ENCODE results near the gene FOXP1.

DNA sequence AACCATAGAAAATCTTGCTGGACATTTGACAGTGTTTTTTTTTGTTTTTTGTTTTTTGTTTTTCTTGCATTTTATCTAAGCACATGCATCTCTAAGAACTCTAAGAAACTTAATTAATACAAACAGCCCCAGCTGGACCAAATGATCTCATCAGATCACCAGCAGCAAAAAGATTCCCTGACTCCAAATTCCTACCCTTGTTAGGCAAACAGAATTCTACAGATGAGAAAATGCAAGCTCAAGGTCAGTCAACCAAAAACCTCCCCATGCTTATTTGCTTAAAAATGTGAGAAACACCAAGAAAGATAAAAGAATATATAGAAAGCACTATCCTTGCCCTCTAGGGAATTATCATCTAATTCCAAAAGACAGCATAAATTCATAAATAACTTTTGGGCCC, 65.4 kb downstream of the FOXP1 start:
- TF ChIP-seq, protein P1, sequence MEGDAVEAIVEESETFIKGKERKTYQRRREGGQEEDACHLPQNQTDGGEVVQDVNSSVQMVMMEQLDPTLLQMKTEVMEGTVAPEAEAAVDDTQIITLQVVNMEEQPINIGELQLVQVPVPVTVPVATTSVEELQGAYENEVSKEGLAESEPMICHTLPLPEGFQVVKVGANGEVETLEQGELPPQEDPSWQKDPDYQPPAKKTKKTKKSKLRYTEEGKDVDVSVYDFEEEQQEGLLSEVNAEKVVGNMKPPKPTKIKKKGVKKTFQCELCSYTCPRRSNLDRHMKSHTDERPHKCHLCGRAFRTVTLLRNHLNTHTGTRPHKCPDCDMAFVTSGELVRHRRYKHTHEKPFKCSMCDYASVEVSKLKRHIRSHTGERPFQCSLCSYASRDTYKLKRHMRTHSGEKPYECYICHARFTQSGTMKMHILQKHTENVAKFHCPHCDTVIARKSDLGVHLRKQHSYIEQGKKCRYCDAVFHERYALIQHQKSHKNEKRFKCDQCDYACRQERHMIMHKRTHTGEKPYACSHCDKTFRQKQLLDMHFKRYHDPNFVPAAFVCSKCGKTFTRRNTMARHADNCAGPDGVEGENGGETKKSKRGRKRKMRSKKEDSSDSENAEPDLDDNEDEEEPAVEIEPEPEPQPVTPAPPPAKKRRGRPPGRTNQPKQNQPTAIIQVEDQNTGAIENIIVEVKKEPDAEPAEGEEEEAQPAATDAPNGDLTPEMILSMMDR (IDR thresholded peaks at IDR 0.05), result no peak
- TF ChIP-seq EZH2phosphoT487 (IDR thresholded peaks at IDR 0.05) (no peak), EZH2 (IDR thresholded peaks at IDR 0.05) (no peak)

Measured in neural progenitor cell (in vitro differentiated cells).